IMR-90 (cell line): ENCODE results near the gene CDC34. TPM values are rescaled to one million over a fixed set of nuclear protein-coding genes. Genes with fewer than 3 reads are reported as not detected.

Experiments
- CEBPB ChIP-seq: IDR thresholded peaks from 2 replicates; pipeline ENCODE4 v1.6.1; 2012; ENCODE audit warnings: low read depth, low read length, improper control_type of control experiment
- RCOR1 ChIP-seq: IDR thresholded peaks from 2 replicates; pipeline ENCODE4 v1.6.1; 2012; ENCODE audit warnings: mild to moderate bottlenecking, low read length, improper control_type of control experiment; ENCODE audit not compliant: insufficient replicate concordance
- polyA plus RNA-seq, 3 experiments: library from polyadenylated mRNA; depleted of rRNA; stranded (reverse); fragments of >200 nt; gene quantifications; 2 replicates each; pipeline ENCODE4 v1.2.3, GENCODE V29; 2012; ENCODE audit warnings: low replicate concordance in 1 of 3
- total RNA-seq: library from RNA; depleted of rRNA; stranded (reverse); fragments of >200 nt; gene quantifications from 2 replicates; pipeline ENCODE4 v1.2.3, GENCODE V29; 2012
- TF ChIP-seq, protein P1 (sequence below): fragments of 150-350 bp; IDR thresholded peaks from 2 replicates; pipeline ENCODE4 v1.6.1; 2016; ENCODE audit warnings: low read depth, mild to moderate bottlenecking, low read length, moderate library complexity, borderline replicate concordance

Gene CDC34
- total and polyA plus RNA-seq, 2 of the 4 experiments (the other 2 are of a cell fraction) = 35.7 to 68.9 TPM

GRCh38 chr19:488505-489417 is 42.8 kb upstream of the CDC34 start (continued):
- TF ChIP-seq, protein P1, sequence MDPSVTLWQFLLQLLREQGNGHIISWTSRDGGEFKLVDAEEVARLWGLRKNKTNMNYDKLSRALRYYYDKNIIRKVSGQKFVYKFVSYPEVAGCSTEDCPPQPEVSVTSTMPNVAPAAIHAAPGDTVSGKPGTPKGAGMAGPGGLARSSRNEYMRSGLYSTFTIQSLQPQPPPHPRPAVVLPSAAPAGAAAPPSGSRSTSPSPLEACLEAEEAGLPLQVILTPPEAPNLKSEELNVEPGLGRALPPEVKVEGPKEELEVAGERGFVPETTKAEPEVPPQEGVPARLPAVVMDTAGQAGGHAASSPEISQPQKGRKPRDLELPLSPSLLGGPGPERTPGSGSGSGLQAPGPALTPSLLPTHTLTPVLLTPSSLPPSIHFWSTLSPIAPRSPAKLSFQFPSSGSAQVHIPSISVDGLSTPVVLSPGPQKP = no peak
- TF ChIP-seq CEBPB = no peak
- TF ChIP-seq RCOR1 = no peak
